Head of caudate nucleus (tissue), 42 donors: ENCODE data around the gene CFAP52.
A peak's percentile ranks its signal among the peaks of the same experiment; 100 is the strongest.
"Not testable (repeated sequence)": the region's sequence is repeated elsewhere in the genome, so short reads cannot be mapped to it uniquely, and the experiment has no call there.

ENCODE experiments used
- DNase-seq, 42 donors: peaks; one replicate each; pipeline versions ENCODE4 v3.0.0 to v3.0.0-alpha.2; 2020 to 2021; ENCODE audit warnings: mixed read lengths in 7 of 42
- intact Hi-C: fragments of 100-400 bp; cut with DNase I; formaldehyde crosslinking; loops from one replicate; pipeline ENCODE4 v1.15.0; 2022

Gene CFAP52

GRCh38 chr17:9576521-9577372 lies at the start of gene CFAP52:
Gene CFAP52 (plus strand): TSS chr17:9576642. CDS start chr17:9576696, 54 bp downstream.
- peak; percentile 60 to 93 (median 87) for DNase-seq
- intact Hi-C loops, result no loop called here

DNA sequence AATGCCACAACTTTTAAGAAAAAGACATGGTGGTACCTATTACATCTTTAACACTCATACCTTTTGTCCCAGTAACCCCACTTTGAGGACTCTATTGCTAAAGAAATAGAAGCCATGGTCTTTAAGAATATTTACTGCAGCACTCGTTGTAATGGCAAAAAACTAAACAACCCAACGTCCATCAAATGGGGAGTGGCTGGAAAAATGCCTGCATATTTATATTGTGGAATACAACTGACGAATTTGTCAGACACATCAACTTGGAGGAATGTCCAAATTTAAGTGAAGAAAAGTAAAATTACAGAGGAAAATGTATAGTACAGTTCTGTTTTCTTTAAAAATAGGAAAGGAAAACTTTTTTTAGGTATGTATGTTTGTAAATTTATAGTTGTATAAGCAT lies 48.7 kb upstream of the CFAP52 start:
- no peak for DNase-seq
- intact Hi-C loops, result no loop called here

GRCh38 chr17:9529033-9529700 lies 47.3 kb upstream of the CFAP52 start:
- intact Hi-C loops, result no loop called here
- peak in 1 of 42 donors; percentile 4 for DNase-seq

- intact Hi-C loops, result no loop called here
- DNase-seq, result no peak
Observed at GRCh38 chr17:9531034-9531433, 45.4 kb upstream of the CFAP52 start.

DNA sequence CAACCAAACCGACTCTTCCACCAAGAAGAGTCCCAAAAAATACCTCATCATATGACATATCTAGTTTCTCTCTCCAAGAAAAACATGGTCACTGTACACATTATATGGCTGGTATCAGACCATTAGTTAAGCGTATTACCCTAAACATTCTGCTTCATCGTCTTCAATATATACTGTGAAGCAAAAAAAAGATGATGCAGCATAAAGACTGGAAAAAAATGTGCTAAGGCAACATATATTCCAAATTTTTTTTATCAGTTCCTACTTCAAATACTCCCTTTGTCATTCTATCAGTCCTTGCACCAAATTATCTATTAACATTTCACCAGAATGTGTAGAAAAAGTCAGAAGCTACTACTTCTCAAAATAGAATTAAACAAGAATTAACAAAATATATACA lies 43.7 kb upstream of the CFAP52 start:
- intact Hi-C loops, result no loop called here

DNA sequence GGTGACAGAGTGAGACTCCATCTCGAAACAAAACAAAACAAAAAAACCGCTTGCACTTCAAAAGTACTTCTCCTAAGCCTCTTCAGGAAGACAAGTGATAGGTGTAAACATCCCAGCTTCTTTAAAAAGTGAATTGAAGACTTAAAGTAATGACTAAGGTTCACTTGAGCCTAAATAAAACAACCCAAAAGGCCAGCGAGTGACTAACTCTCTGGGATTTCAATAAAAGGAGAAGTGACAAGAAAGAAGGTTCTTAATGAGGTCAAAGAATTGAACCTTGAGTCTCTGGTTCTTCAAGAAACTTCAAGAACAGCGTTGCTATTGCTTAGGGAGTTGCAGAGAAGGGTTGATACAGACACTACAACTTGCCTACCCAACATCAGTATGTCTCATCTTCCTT lies 43.0 kb upstream of the CFAP52 start:
- intact Hi-C loops, result no loop called here
- DNase-seq, result no peak

More for the DNA sequence above, 43.7 kb upstream of the CFAP52 start:
- DNase-seq, result no peak

GRCh38 chr17:9536061-9536460 lies 40.4 kb upstream of the CFAP52 start:
- intact Hi-C loops, result no loop called here
- peak in 1 of 42 donors; percentile 7 for DNase-seq

DNA sequence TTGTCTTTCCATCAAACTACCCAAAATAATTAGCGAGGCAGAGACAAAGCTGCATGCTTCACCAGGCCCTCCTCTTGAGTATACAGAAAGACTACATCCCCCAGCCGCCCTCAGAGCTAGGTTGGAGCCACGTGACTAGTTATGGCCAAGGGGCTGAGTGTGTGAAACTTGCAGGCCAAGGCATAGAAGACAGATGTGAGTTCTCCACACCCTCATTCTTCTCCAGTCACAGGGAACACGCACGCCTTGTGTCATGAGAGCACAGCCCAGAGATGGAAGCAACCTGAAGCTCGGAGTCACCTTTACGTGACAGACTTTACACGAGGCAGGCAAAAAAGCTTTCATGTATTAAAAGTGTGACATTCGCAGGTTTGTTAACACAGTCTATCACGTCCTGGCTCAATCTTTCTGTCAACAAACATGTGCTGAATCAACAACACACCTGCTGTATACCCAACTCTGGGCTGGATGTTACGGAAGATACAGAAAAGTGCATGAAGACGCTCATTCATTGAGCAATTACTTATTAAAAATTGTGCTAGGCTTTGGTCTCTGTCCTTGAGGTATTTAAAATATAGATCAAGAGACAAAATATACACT lies 39.2 kb upstream of the CFAP52 start:
- DNase-seq, result no peak
- intact Hi-C loops, result no loop called here

GRCh38 chr17:9538626-9539025 lies 37.8 kb upstream of the CFAP52 start:
- intact Hi-C loops, result no loop called here
- no peak for DNase-seq

- intact Hi-C loops, result no loop called here
- no peak for DNase-seq
Observed at GRCh38 chr17:9541718-9542117, 34.7 kb upstream of the CFAP52 start.

GRCh38 chr17:9544221-9544620 lies 32.2 kb upstream of the CFAP52 start:
- DNase-seq, result no peak
- intact Hi-C loops, result no loop called here

DNA sequence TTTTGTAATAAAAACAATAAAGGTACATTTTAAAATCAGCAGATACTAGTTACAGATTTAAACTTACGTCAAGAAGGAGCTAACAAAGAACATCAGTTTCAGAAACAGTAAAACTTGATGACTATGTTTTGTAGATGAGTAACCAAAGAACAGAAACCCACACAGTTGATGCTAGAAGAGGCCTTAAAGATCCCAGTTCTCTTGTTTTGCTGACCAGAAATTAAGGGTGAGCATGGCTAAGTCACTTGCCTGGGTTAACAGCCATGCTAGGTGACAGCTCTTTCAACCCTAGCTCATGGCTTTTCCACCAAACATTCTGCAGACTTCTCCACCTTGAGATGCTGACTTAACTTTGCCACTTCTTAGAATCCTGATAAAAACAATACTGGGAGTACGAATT lies 27.2 kb upstream of the CFAP52 start:
- intact Hi-C loops, result no loop called here

DNA sequence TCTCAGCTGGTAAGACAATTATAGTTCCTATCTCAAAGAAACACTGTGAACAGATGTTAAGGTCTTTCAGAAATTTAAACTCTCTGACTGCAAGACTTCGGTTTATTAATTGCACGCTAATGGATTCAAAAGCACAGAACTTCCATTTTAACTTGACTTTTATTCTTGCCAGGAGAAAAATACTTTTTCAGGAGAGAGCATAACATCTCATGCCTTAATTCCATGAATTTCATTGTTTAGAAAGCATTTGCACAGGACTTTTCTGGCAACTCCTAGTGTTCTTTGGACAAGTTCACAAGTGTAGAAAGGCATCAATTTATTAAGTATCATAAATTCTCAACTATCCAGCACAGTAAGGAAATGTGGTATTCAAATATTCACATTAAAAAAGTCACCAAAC lies 23.3 kb upstream of the CFAP52 start:
- intact Hi-C loops, result no loop called here
- no peak for DNase-seq

More for the DNA sequence above, 27.2 kb upstream of the CFAP52 start:
- DNase-seq, result no peak

DNA sequence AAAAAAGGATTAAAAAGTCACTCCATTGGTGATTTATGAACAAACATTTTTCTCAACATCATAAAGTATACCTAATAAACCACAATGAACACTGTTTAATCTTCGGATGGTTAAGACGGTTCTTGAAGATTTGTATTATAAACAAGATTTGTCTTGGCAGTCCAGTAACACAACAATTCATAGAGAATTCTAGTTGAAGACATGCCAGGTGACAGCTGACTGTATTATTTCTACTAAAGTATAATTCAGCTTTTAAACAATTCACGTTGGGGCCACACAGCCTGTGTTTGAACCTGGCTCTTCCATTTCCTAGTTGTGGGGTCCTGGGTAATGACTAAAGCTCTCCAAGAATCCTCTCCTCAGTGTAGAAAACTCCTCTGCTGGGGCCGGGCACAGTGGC lies 22.8 kb upstream of the CFAP52 start:
- DNase-seq, result no peak
- intact Hi-C loops, result no loop called here

DNA sequence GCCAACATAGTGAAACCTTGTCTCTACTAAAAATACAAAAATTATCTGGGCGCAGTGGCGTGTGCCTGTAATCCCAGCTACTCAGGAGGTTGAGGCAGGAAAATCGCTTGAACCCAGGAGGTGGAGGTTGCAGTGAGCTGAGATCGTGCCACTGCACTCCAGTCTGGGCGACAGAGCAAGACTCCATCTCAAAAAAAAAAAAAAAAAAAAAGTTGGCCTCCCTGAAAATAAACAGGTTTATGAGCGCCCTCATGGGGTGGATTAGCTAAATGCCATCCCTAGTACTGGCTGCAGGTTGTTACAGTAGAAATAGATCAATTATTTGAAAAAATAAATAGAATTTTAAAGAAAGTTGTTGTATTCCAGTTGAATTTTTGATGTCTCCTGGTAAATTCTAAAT lies 21.7 kb upstream of the CFAP52 start:
- intact Hi-C loops, result not testable (repeated sequence)
- peak in 7 of 42 donors; percentile 6 to 49 (median 17) for DNase-seq

DNA sequence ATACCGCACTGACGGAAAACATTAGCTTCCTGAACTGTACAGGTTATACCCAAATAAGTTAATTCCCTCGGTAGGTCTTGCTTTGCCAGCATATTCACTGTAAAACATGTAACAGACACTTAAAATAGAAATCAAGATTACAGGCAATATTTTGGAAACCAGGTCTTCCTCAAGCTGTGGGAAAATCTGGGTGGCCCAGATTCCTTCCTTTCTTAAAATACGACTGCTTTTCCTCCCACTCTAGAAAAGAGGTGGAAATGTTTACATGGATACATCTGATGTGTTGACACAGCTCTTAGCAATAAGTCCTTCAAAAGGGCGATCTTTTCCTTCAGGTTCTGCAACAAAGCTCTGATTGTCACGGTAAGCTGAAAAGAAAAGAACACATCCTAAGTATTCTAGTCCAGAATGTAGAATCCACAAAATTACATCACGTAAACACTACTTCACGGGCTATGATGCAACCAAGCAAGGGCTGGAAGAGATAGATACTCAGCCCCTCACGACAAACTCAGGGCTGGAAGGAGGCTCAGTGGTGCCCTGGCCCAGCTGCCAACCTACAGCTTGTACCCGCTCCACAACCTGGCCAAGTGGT lies 19.2 kb upstream of the CFAP52 start:
- intact Hi-C loops, result no loop called here
- DNase-seq, result no peak

DNA sequence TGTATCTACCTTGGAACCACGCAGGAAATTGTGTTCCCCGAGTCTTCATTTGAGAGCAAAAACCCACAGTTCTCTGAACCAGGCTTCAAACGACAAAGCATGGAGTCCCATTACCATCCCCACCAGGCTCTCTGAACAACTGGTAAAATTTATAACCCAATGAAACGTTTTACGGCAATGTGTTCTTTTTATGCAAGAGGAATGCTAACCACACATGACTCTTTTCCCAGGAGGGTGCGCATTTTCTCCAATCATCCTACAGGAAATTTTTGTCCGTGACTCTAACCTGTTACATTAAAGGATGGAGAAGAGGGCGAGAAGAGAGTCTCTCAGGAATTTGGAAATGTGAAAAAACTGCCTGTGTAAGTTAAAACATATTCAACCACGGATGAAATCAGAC lies 18.6 kb upstream of the CFAP52 start:
- intact Hi-C loops, result no loop called here

DNA sequence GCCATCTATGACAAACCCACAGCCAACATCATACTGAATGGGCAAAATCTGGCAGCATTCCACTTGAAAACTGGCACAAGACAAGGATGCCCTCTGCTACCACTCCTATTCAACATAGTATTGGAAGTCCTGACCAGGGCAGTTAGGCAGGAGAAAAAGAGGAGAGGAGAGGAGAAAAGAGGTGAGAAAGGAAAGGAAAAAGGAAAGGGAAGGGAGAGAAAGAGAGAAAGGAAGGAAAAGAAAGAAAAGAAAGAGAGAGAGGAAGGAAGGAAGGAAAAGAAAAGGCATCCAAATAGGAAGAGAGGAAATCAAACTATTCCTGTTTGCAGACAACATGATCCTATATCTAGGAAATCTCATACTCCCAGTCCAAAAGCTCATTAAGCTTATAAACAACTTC lies 12.3 kb upstream of the CFAP52 start:
- no peak for DNase-seq
- intact Hi-C loops, result no loop called here

More for the DNA sequence above, 18.6 kb upstream of the CFAP52 start:
- DNase-seq, result no peak

- no peak for DNase-seq
- intact Hi-C loops, result no loop called here
Observed at GRCh38 chr17:9566067-9566466, 10.4 kb upstream of the CFAP52 start.

DNA sequence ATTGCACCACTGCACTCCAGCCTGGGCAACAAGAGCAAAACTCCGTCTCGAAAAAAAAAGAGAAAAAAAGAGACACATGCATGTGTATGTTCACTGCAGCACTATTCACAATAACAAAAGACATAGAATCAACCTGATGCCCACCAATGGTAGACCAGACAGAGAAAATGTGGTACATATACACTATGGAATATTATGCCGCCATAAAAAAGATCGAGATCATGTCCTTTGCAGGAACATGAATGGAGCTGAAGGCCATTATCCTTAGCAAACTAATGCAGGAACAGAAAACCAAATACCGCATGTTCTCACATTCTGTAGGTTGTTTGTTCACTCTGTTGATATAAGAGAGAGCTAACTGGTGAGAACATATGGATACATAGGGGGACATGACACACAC lies 9.7 kb upstream of the CFAP52 start:
- DNase-seq, intact Hi-C loops: not testable (repeated sequence)
